IMR-90 (cell line): ENCODE data around the gene RC3H2. TPM values are rescaled to one million over a fixed set of nuclear protein-coding genes. Genes with fewer than 3 reads are reported as not detected.

Source experiments
- ATAC-seq: fragments of 200-7000 bp; cut with Tn5 transposase; 2 replicates; pipeline ENCODE4 v1.9.1; 2020; ENCODE audit warnings: low read depth, mild to moderate bottlenecking, moderate library complexity
- BruUV-seq: library from RNA; stranded (reverse); fragments of 400-500 nt; replicated peaks from 2 replicates; lab custom pipeline; 2021; lab: Mats Ljungman, UMichigan
- CTCF ChIA-PET: fragments of 300-600 bp; formaldehyde crosslinking; extraction: SDS; loops from one replicate; lab custom pipeline; 2021; ENCODE audit warnings: antibody characterized with exemption; lab: Yijun Ruan, JAX
- POLR2A ChIA-PET: fragments of 300-600 bp; sonication (Branson Sonifier 250); formaldehyde crosslinking; loops from one replicate; lab custom pipeline; 2022; ENCODE audit warnings: antibody characterized with exemption; ENCODE audit not compliant: unreplicated experiment; lab: Charles Lee
- DNase-seq: peaks from one replicate; pipeline ENCODE4 v3.0.0; 2013
- H2AFZ ChIP-seq: replicated peaks from 2 replicates; pipeline ENCODE3; 2013; ENCODE audit warnings: low read length, mild to moderate bottlenecking; ENCODE audit not compliant: poor library complexity
- H2AK5ac ChIP-seq: 2 replicates; pipeline ENCODE4 v1.6.1; 2013; ENCODE audit warnings: low read depth, low read length, inconsistent platforms
- H2AK9ac ChIP-seq: replicated peaks from 2 replicates; pipeline ENCODE3; 2013; ENCODE audit warnings: mild to moderate bottlenecking, low read depth, low read length, moderate library complexity; ENCODE audit not compliant: poor library complexity
- H2BK120ac ChIP-seq: 2 replicates; pipeline ENCODE4 v1.6.1; 2013; ENCODE audit warnings: low read depth, low read length, inconsistent platforms
- H2BK15ac ChIP-seq: 3 replicates; pipeline ENCODE4 v1.6.1; 2013; ENCODE audit warnings: low read depth, low read length, inconsistent platforms
- H2BK20ac ChIP-seq: 2 replicates; pipeline ENCODE4 v1.6.1; 2013; ENCODE audit warnings: low read depth, mild to moderate bottlenecking, inconsistent platforms, low read length, moderate library complexity
- H2BK5ac ChIP-seq: 2 replicates; pipeline ENCODE4 v1.6.1; 2013; ENCODE audit warnings: mild to moderate bottlenecking, low read depth, low read length, inconsistent platforms; ENCODE audit not compliant: poor library complexity, severe bottlenecking
- H3K14ac ChIP-seq: replicated peaks from 2 replicates; pipeline ENCODE4 v1.6.1; 2013; ENCODE audit warnings: low read depth, low read length, inconsistent platforms
- H3K18ac ChIP-seq: 2 replicates; pipeline ENCODE4 v1.6.1; 2013; ENCODE audit warnings: low read depth, low read length, control low read depth
- H3K23ac ChIP-seq: 2 replicates; pipeline ENCODE4 v1.6.1; 2013; ENCODE audit warnings: low read depth, low read length, inconsistent platforms
- H3K27ac ChIP-seq: 2 replicates; pipeline ENCODE4 v1.5.1; 2013; ENCODE audit warnings: mild to moderate bottlenecking, control low read depth, low read length; ENCODE audit not compliant: insufficient read depth
- H3K27me3 ChIP-seq: 2 replicates; pipeline ENCODE4 v1.6.1; 2013; ENCODE audit warnings: low read length; ENCODE audit not compliant: control insufficient read depth, insufficient read depth
- H3K36me3 ChIP-seq: 2 replicates; pipeline ENCODE4 v1.6.1; 2013; ENCODE audit warnings: low read length, mixed read lengths; ENCODE audit not compliant: control insufficient read depth, insufficient read depth
- H3K4ac ChIP-seq: 2 replicates; pipeline ENCODE4 v1.6.1; 2013; ENCODE audit warnings: low read depth, low read length, inconsistent platforms
- H3K4me1 ChIP-seq: 2 replicates; pipeline ENCODE4 v1.6.1; 2013; ENCODE audit warnings: low read length, mixed read lengths; ENCODE audit not compliant: control insufficient read depth, insufficient read depth
- H3K4me2 ChIP-seq: 2 replicates; pipeline ENCODE4 v1.6.1; 2013; ENCODE audit warnings: low read depth, mild to moderate bottlenecking, control low read depth, low read length, moderate library complexity
- H3K4me3 ChIP-seq: 2 replicates; pipeline ENCODE4 v1.5.1; 2013; ENCODE audit warnings: low read depth, mild to moderate bottlenecking, control low read depth, low read length, moderate library complexity; ENCODE audit not compliant: insufficient read depth
- H3K56ac ChIP-seq: 2 replicates; pipeline ENCODE4 v1.6.1; 2013; ENCODE audit warnings: low read length, inconsistent platforms; ENCODE audit not compliant: insufficient read depth; ENCODE audit errors: extremely low read depth
- H3K79me1 ChIP-seq, 2 experiments: 2 replicates each; pipeline ENCODE4 v1.6.1; 2013; ENCODE audit warnings: low read length in 2 of 2, inconsistent platforms in 1 of 2, low read depth in 1 of 2
- H3K9ac ChIP-seq: 2 replicates; pipeline ENCODE4 v1.6.1; 2013; ENCODE audit warnings: low read depth, low read length, control low read depth
- H3K9me1 ChIP-seq: 2 replicates; pipeline ENCODE4 v1.6.1; 2013; ENCODE audit warnings: low read length, inconsistent platforms; ENCODE audit not compliant: insufficient read depth
- H3K9me3 ChIP-seq: 2 replicates; pipeline ENCODE4 v1.6.1; 2013; ENCODE audit warnings: low read length; ENCODE audit not compliant: control insufficient read depth, insufficient read depth
- H4K20me1 ChIP-seq: 2 replicates; pipeline ENCODE4 v1.6.1; 2013; ENCODE audit warnings: low read length, inconsistent platforms; ENCODE audit not compliant: insufficient read depth
- H4K5ac ChIP-seq: 2 replicates; pipeline ENCODE4 v1.6.1; 2013; ENCODE audit warnings: mild to moderate bottlenecking, low read depth, low read length, control low read depth
- H4K8ac ChIP-seq, 2 experiments: 2 replicates each; pipeline ENCODE4 v1.6.1; 2013; ENCODE audit warnings: low read depth in 2 of 2, low read length in 2 of 2, control low read depth in 1 of 2, inconsistent platforms in 1 of 2
- H4K91ac ChIP-seq: 2 replicates; pipeline ENCODE4 v1.6.1; 2013; ENCODE audit warnings: low read depth, low read length, inconsistent platforms; ENCODE audit not compliant: insufficient read depth
- BHLHE40 ChIP-seq: fragments of 150-350 bp; IDR thresholded peaks from 2 replicates; pipeline ENCODE4 v1.6.1; 2016; ENCODE audit warnings: mild to moderate bottlenecking, low read depth, low read length
- CEBPB ChIP-seq: IDR thresholded peaks from 2 replicates; pipeline ENCODE4 v1.6.1; 2012; ENCODE audit warnings: low read depth, low read length, improper control_type of control experiment
- CHD1 ChIP-seq: IDR thresholded peaks from 2 replicates; pipeline ENCODE4 v1.6.1; 2012; ENCODE audit warnings: low read depth, low read length, improper control_type of control experiment
- FOS ChIP-seq: fragments of 150-350 bp; IDR thresholded peaks from 2 replicates; pipeline ENCODE4 v1.6.1; 2016; ENCODE audit warnings: low read depth, low read length
- MXI1 ChIP-seq: IDR thresholded peaks from 2 replicates; pipeline ENCODE4 v1.6.1; 2012; ENCODE audit warnings: low read depth, mild to moderate bottlenecking, low read length, moderate library complexity, borderline replicate concordance
- NFE2L2 ChIP-seq: fragments of 150-350 bp; IDR thresholded peaks from 2 replicates; pipeline ENCODE4 v1.6.1; 2016; ENCODE audit warnings: low read depth, mild to moderate bottlenecking, low read length
- RAD21 ChIP-seq: IDR thresholded peaks from 2 replicates; pipeline ENCODE4 v1.6.1; 2012; ENCODE audit warnings: low read length, improper control_type of control experiment
- RFX5 ChIP-seq: IDR thresholded peaks from 2 replicates; pipeline ENCODE4 v1.8.0; 2012; ENCODE audit warnings: low read depth, mild to moderate bottlenecking, low read length, moderate library complexity
- SMC3 ChIP-seq: fragments of 150-350 bp; IDR thresholded peaks from 2 replicates; pipeline ENCODE4 v1.6.1; 2016; ENCODE audit warnings: low read depth, mild to moderate bottlenecking, antibody characterized with exemption, low read length, moderate library complexity
- USF2 ChIP-seq: fragments of 150-350 bp; IDR thresholded peaks from 2 replicates; pipeline ENCODE4 v1.6.1; 2017; ENCODE audit warnings: mild to moderate bottlenecking, antibody characterized with exemption, low read length, low read depth
- WGBS, 2 experiments: methylation state at CpG; one replicate each; pipeline versions ENCODE4 v1.1.5 to v1.1.7; 2013; ENCODE audit warnings: missing lambda C conversion rate in 2 of 2; ENCODE audit not compliant: insufficient read length in 1 of 2; ENCODE audit errors: extremely low coverage in 2 of 2; 5-methylcytosine and 5-hydroxymethylcytosine counted together
- dilution Hi-C: fragments of 300-500 bp; cut with HindIII; formaldehyde crosslinking; loops from one replicate; pipeline ENCODE4 v1.14.3; 2018; ENCODE audit warnings: low sequenced_read_pairs; ENCODE audit not compliant: unreplicated experiment
- in situ Hi-C: fragments of 300-500 bp; cut with MboI; formaldehyde crosslinking; loops from 3 replicates; pipeline ENCODE4 v1.14.3; 2019; ENCODE audit warnings: low sequenced_read_pairs, inconsistent platforms, mixed read lengths
- intact Hi-C: fragments of 100-400 bp; cut with micrococcal nuclease; formaldehyde crosslinking; loops from 2 replicates; pipeline ENCODE4 v1.10.0; 2022
- polyA plus RNA-seq, 3 experiments: library from polyadenylated mRNA; depleted of rRNA; stranded (reverse); fragments of >200 nt; gene quantifications; 2 replicates each; pipeline ENCODE4 v1.2.3, GENCODE V29; 2012; ENCODE audit warnings: low replicate concordance in 1 of 3
- total RNA-seq: library from RNA; depleted of rRNA; stranded (reverse); fragments of >200 nt; gene quantifications from 2 replicates; pipeline ENCODE4 v1.2.3, GENCODE V29; 2012
- TF ChIP-seq, protein P1 (sequence below): fragments of 150-350 bp; IDR thresholded peaks from 2 replicates; pipeline ENCODE4 v1.6.1; 2016; ENCODE audit warnings: low read depth, mild to moderate bottlenecking, low read length, moderate library complexity, borderline replicate concordance

The RC3H2 gene
- total and polyA plus RNA-seq, 2 of the 4 experiments (the other 2 are of a cell fraction): 14.7 to 58.4 TPM

DNA sequence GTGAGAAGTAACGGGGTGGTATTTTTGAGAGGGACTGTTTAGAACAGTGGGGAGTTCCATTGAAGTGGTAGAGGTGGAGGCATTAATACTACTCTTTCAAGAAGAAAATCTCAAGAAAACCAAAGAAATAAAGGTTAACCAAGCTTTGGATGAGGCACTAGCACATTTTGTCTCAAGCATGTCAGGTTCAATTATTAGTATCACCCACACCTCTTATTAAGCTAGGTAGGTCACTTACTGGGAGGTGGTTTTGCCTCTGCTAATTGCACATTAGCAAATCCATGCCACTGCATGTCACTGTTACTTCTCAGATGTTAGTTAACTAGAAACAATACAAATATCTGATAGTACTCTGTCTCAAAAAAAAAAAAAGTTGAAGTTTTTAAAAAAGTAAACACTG lies 45.9 kb upstream of the RC3H2 start:
- Histone ChIP-seq H3K9me1 (no peaks in the 10 kb centered on the region), H4K8ac (no peak overlapping the region), H2AK9ac (no peak overlapping the region), H3K9ac (no peak overlapping the region), H2BK20ac (no peak overlapping the region), H3K36me3 (peaks cover 2% of the 10 kb centered on the region; the same call in 1 of the 2 replicates), H3K9me3 (no peaks in the 10 kb centered on the region), H3K4me2 (no peak overlapping the region), H3K23ac (no peak overlapping the region), H2AK5ac (no peak overlapping the region), H3K79me1 (peaks cover 29 to 59% of the 10 kb centered on the region in 2 experiments), H3K18ac (no peak overlapping the region), H2AFZ (no peak overlapping the region), H2BK15ac (no peak overlapping the region), H2BK5ac (no peak overlapping the region), H3K27me3 (no peaks in the 10 kb centered on the region), H2BK120ac (no peak overlapping the region), H3K56ac (no peak overlapping the region), H3K4me3 (no peak overlapping the region), H3K14ac (no peak overlapping the region), H4K5ac (no peak overlapping the region), H3K27ac (no peak overlapping the region), H3K4ac (no peak overlapping the region), H4K91ac (no peak overlapping the region), H4K20me1 (peaks cover 34% of the 10 kb centered on the region), H3K4me1 (peaks cover 7% of the 10 kb centered on the region)
- WGBS, 2 experiments: 100% methylated on average over 1 of the region's 1 CpG; no CpG with 5 or more reads in 1 of the 2 experiments
- no peak for ATAC-seq
- CTCF ChIA-PET: no interaction called here
- intact Hi-C loops: no loop called here
- TF ChIP-seq BHLHE40 (no peak), MXI1 (no peak), RAD21 (no peak), USF2 (no peak), FOS (no peak), CEBPB (no peak), RFX5 (no peak), NFE2L2 (no peak), SMC3 (no peak), CHD1 (no peak)
- TF ChIP-seq, protein P1, sequence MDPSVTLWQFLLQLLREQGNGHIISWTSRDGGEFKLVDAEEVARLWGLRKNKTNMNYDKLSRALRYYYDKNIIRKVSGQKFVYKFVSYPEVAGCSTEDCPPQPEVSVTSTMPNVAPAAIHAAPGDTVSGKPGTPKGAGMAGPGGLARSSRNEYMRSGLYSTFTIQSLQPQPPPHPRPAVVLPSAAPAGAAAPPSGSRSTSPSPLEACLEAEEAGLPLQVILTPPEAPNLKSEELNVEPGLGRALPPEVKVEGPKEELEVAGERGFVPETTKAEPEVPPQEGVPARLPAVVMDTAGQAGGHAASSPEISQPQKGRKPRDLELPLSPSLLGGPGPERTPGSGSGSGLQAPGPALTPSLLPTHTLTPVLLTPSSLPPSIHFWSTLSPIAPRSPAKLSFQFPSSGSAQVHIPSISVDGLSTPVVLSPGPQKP: no peak
- no TSS peak for BruUV-seq
- DNase-seq: no peak
- dilution Hi-C loops: no loop called here
- POLR2A ChIA-PET: no interaction called here
- in situ Hi-C loops: no loop called here
